Mucosa of gallbladder (tissue), 1 donor: ENCODE results near the gene DEFB125. TPM values are rescaled to one million over a fixed set of nuclear protein-coding genes. Genes with fewer than 3 reads are reported as not detected.

Experiments used
- total RNA-seq: library from RNA; stranded (reverse); gene quantifications from one replicate; pipeline ENCODE4 v1.2.1, GENCODE V29; 2021
- donor health status: DM: no; HTN: no; CAD: no.

DEFB125 gene
- total RNA-seq, 1 donor from 2014 or later: not detected

Other genes starting within 250 kb of the DEFB125 start
- not detected for gene DEFB126, start 54.9 kb downstream of the DEFB125 start, total RNA-seq
- not detected for gene DEFB127, start 69.8 kb downstream of the DEFB125 start, total RNA-seq
- gene DEFB128, start 102.0 kb downstream of the DEFB125 start, total RNA-seq: not detected
- not detected for gene DEFB129, start 139.6 kb downstream of the DEFB125 start, total RNA-seq
- gene DEFB132, start 170.1 kb downstream of the DEFB125 start, total RNA-seq: not detected
- gene C20orf96, start 203.1 kb downstream of the DEFB125 start, total RNA-seq: 10.6 TPM
- gene ZCCHC3, start 209.9 kb downstream of the DEFB125 start, total RNA-seq: 16.7 TPM
- 17.5 TPM for gene SOX12, start 237.9 kb downstream of the DEFB125 start, total RNA-seq